NCI-H2171 (cell line): Measurements from ENCODE around the gene MPZL3.
"Not testable (repeated sequence)": the region's sequence is repeated elsewhere in the genome, so short reads cannot be mapped to it uniquely, and the experiment has no call there.

Experiments
- DNase-seq: peaks from one replicate; lab custom pipeline; 2025; lab: John Stamatoyannopoulos, UW

Gene MPZL3

GRCh38 chr11:118184784-118185579 lies 67.2 kb downstream of the MPZL3 start:
- DNase-seq: no peak

GRCh38 chr11:118183691-118184090 lies 68.5 kb downstream of the MPZL3 start:
- DNase-seq: not testable (repeated sequence)

- DNase-seq: no peak
Measured at GRCh38 chr11:118180300-118180703, 71.9 kb downstream of the MPZL3 start.

GRCh38 chr11:118176778-118177134 lies 75.4 kb downstream of the MPZL3 start:
- no peak for DNase-seq
